K562 (cell line): Measurements from ENCODE around the gene WDR90. TPM values are rescaled to one million over a fixed set of nuclear protein-coding genes. Genes with fewer than 3 reads are reported as not detected.
A peak's percentile ranks its signal among the peaks of the same experiment; 100 is the strongest.

Experiments
- CREB1 ChIP-seq, 2 experiments: sonication (generic) in 1 of 2; formaldehyde crosslinking in 1 of 2; IDR thresholded peaks; 2 replicates each; pipeline versions ENCODE4 v1.6.1 to v1.8.0; 2012 to 2022; ENCODE audit warnings: inconsistent platforms in 1 of 2, mild to moderate bottlenecking in 1 of 2, missing genetic modification reagents in 1 of 2, moderate library complexity in 1 of 2
- EGR1 ChIP-seq: fragments of 450-650 bp; conservative IDR thresholded peaks from 2 replicates; pipeline ENCODE4 v1.6.1; 2017; ENCODE audit warnings: mild to moderate bottlenecking
- GATAD2B ChIP-seq: fragments of 450-650 bp; IDR thresholded peaks from 2 replicates; pipeline ENCODE4 v1.6.1; 2017; ENCODE audit warnings: mild to moderate bottlenecking, borderline replicate concordance
- HDAC6 ChIP-seq: IDR thresholded peaks from 2 replicates; pipeline ENCODE4 v1.6.1; 2012; ENCODE audit warnings: low read depth, mild to moderate bottlenecking, control low read depth, inconsistent platforms, low read length, moderate library complexity
- KAT8 ChIP-seq: fragments of 450-650 bp; IDR thresholded peaks from 2 replicates; pipeline ENCODE4 v1.6.1; 2016; ENCODE audit warnings: low read depth, mild to moderate bottlenecking
- NUFIP1 ChIP-seq: fragments of 450-650 bp; IDR thresholded peaks from 2 replicates; pipeline ENCODE4 v1.6.1; 2018; ENCODE audit not compliant: partially characterized antibody
- PHF21A ChIP-seq: fragments of 450-650 bp; IDR thresholded peaks from 2 replicates; pipeline ENCODE4 v1.6.1; 2017; ENCODE audit warnings: low read depth, borderline replicate concordance
- POLR2G ChIP-seq: fragments of 200-400 bp; formaldehyde crosslinking; IDR thresholded peaks from 2 replicates; pipeline ENCODE4 v1.6.1; 2017; ENCODE audit warnings: low read depth, mild to moderate bottlenecking, antibody characterized with exemption, low read length, moderate library complexity
- PRPF4 ChIP-seq: fragments of 200-400 bp; formaldehyde crosslinking; IDR thresholded peaks from one replicate; pipeline ENCODE4 v1.6.1; 2017; ENCODE audit warnings: low read length, low read depth, mild to moderate bottlenecking; ENCODE audit not compliant: insufficient read depth, poor library complexity, severe bottlenecking
- RBFOX2 ChIP-seq: fragments of 200-400 bp; formaldehyde crosslinking; IDR thresholded peaks from 2 replicates; pipeline ENCODE4 v1.6.1; 2017; ENCODE audit warnings: low read depth, mild to moderate bottlenecking, low read length, moderate library complexity
- RBM25 ChIP-seq: fragments of 200-400 bp; formaldehyde crosslinking; IDR thresholded peaks from 2 replicates; pipeline ENCODE4 v1.6.1; 2018; ENCODE audit warnings: low read length, low read depth, moderate library complexity; ENCODE audit not compliant: severe bottlenecking
- RCOR1 ChIP-seq, 2 experiments: IDR thresholded peaks; 2 replicates each; pipeline ENCODE4 v1.6.1; 2012; ENCODE audit warnings: low read depth in 2 of 2, low read length in 2 of 2, borderline replicate concordance in 1 of 2, improper control_type of control experiment in 1 of 2
- SETDB1 ChIP-seq: IDR thresholded peaks from one replicate; pipeline ENCODE4 v1.6.1; 2012; ENCODE audit warnings: low read length, control low read depth, inconsistent platforms
- SP1 ChIP-seq: sonication (generic); formaldehyde crosslinking; IDR thresholded peaks from 2 replicates; pipeline ENCODE4 v1.8.1; 2022; ENCODE audit warnings: mild to moderate bottlenecking, missing genetic modification reagents
- TAF7 ChIP-seq: fragments of 450-650 bp; IDR thresholded peaks from 2 replicates; pipeline ENCODE4 v1.6.1; 2016; ENCODE audit warnings: missing genetic modification characterization, missing compliant biosample characterization
- TCFL5 ChIP-seq: fragments of 250-450 bp; sonication (Bioruptor Pico); conservative IDR thresholded peaks from 2 replicates; pipeline ENCODE4 v1.6.1; 2021; ENCODE audit warnings: mild to moderate bottlenecking, moderate library complexity, matching md5 sums
- ZBTB11 ChIP-seq, 3 experiments: fragments of 200-800 bp in 1 of 3; fragments of 250-450 bp in 1 of 3; fragments of 450-650 bp in 1 of 3; sonication (Bioruptor Pico) in 1 of 3; sonication (Bioruptor generic) in 1 of 3; formaldehyde crosslinking in 1 of 3; IDR thresholded peaks; 2 replicates each; pipeline versions ENCODE4 v1.6.1 to v1.8.0; 2016 to 2022; ENCODE audit warnings: mild to moderate bottlenecking in 2 of 3, missing genetic modification characterization in 2 of 3, missing compliant biosample characterization in 1 of 3, moderate library complexity in 1 of 3
- polyA plus RNA-seq, 8 experiments: library from polyadenylated mRNA; depleted of rRNA in 4 of 8; stranded (reverse) in 5 of 8; unstranded in 3 of 8; fragments of >200 nt; fragmentation: Nextera tagmentation in 2 of 8; fragmentation: Illumina TruSeq in 1 of 8; extraction: Ambion mirVana in 2 of 8; extraction: Trizol in 1 of 8; gene quantifications; 2 replicates each; pipeline versions ENCODE4 v1.2.1 to v1.2.3, GENCODE V29; 2011 to 2014; ENCODE audit warnings: inconsistent platforms in 1 of 8, missing spikeins in 1 of 8
- total RNA-seq, 7 experiments: library from RNA; depleted of rRNA in 6 of 7; stranded (reverse); fragments of >200 nt in 6 of 7; fragmentation: Illumina TruSeq in 2 of 7; extraction: Trizol in 2 of 7; gene quantifications; 2 replicates each; pipeline versions ENCODE4 v1.2.1 to v1.2.3, GENCODE V29; 2011 to 2021; ENCODE audit warnings: low replicate concordance in 1 of 7
- TF ChIP-seq, protein P1 (sequence below): sonication (generic); formaldehyde crosslinking; IDR thresholded peaks from 2 replicates; pipeline ENCODE4 v1.8.1; 2023; ENCODE audit warnings: mild to moderate bottlenecking, missing genetic modification reagents, moderate library complexity
- TF ChIP-seq, protein P2 (sequence below): fragments of 250-450 bp; sonication (Bioruptor Pico); IDR thresholded peaks from 2 replicates; pipeline ENCODE4 v1.6.1; 2021; ENCODE audit warnings: mild to moderate bottlenecking

Gene WDR90
- total and polyA plus RNA-seq, 9 of the 15 experiments (the other 6 are each of a cell fraction or from before 2014, with no cell fraction given) = 0.44 to 12.6 (median 3.3) TPM

- TF ChIP-seq ZBTB11 (CRISPR knock-in tag; IDR thresholded peaks at IDR 0.05) (peak in 1 of 3 experiments; percentile 43; a peak in 1 of 6 replicates), SETDB1 (no peak), HDAC6 (no peak), TAF7 (tag) (no peak), POLR2G (peak; percentile 56), SP1 (CRISPR knock-in tag) (no peak), RCOR1 (IDR thresholded peaks at IDR 0.05; ENCODE audit: borderline replicate concordance in 1 of 2, low read depth in 2 of 2, low read length in 2 of 2) (0 out of 4 replicates have a peak, but pooled peaks of 1 of the 2 experiments have one; percentile 4), KAT8 (no peak), CREB1 (IDR thresholded peaks at IDR 0.05) (no peak), CREB1 (CRISPR knock-in tag; IDR thresholded peaks at IDR 0.05) (0 out of 2 replicates have a peak, but pooled peaks have one; percentile 27), PHF21A (peak; percentile 33; the same call in 1 of the 2 replicates), TCFL5 (no peak), NUFIP1 (no peak), EGR1 (0 out of 2 replicates have a peak, but pooled peaks have one; percentile 9), RBM25 (peak; percentile 14), PRPF4 (no peak), GATAD2B (peak; percentile 82), RBFOX2 (0 out of 2 replicates have a peak, but pooled peaks have one; percentile 11)
- TF ChIP-seq, protein P1, sequence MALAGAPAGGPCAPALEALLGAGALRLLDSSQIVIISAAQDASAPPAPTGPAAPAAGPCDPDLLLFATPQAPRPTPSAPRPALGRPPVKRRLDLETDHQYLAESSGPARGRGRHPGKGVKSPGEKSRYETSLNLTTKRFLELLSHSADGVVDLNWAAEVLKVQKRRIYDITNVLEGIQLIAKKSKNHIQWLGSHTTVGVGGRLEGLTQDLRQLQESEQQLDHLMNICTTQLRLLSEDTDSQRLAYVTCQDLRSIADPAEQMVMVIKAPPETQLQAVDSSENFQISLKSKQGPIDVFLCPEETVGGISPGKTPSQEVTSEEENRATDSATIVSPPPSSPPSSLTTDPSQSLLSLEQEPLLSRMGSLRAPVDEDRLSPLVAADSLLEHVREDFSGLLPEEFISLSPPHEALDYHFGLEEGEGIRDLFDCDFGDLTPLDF (CRISPR knock-in tag) = 0 out of 2 replicates have a peak, but pooled peaks have one; percentile 31
- TF ChIP-seq, protein P2, sequence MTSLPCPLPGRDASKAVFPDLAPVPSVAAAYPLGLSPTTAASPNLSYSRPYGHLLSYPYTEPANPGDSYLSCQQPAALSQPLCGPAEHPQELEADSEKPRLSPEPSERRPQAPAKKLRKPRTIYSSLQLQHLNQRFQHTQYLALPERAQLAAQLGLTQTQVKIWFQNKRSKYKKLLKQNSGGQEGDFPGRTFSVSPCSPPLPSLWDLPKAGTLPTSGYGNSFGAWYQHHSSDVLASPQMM = no peak
Measured at GRCh38 chr16:715477-716199, 66.5 kb downstream of the WDR90 start (continued).
